GM23248 (cell line): ENCODE measurements around the gene ZNF821.

ENCODE experiments used
- EZH2 ChIP-seq: fragments of 200-600 bp; sonication (generic); IDR thresholded peaks from 2 replicates; pipeline ENCODE4 v1.6.1; 2018; ENCODE audit warnings: antibody characterized with exemption, mild to moderate bottlenecking; ENCODE audit not compliant: insufficient read depth, poor library complexity, severe bottlenecking
- EZH2phosphoT487 ChIP-seq: fragments of 200-600 bp; sonication (generic); IDR thresholded peaks from 2 replicates; pipeline ENCODE4 v1.6.1; 2018; ENCODE audit warnings: antibody characterized with exemption, moderate library complexity, mild to moderate bottlenecking, low read depth; ENCODE audit not compliant: insufficient read depth

- TF ChIP-seq EZH2phosphoT487 (no peak), EZH2 (no peak)
Measured at GRCh38 chr16:71867939-71868338, 16.0 kb downstream of the ZNF821 start.
